Measurements from ENCODE around the gene MRPS7.
"Not testable (repeated sequence)": the region's sequence is repeated elsewhere in the genome, so short reads cannot be mapped to it uniquely, and the experiment has no call there.

Gene MRPS7

GRCh38 chr17:75271955-75272847 is 10.5 kb downstream of the MRPS7 start:
- H3K36me3 Mint-ChIP-seq (ENCODE audit: low read depth): peaks cover 71% of the 10 kb centered on the region
- H3K4me3 Mint-ChIP-seq: peak overlapping the region; percentile 83
- peaks cover 40% of the 10 kb centered on the region for H3K4me1 Mint-ChIP-seq (ENCODE audit: low read depth)
- no peaks in the 10 kb centered on the region for H3K9me3 Mint-ChIP-seq
- H3K27ac Mint-ChIP-seq: peak overlapping the region; percentile 94
- DNase-seq: peak; percentile 54
- no peaks in the 10 kb centered on the region for H3K27me3 Mint-ChIP-seq

- H3K9me3 Mint-ChIP-seq: no peaks in the 10 kb centered on the region
- no peak for DNase-seq
- no peaks in the 10 kb centered on the region for H3K27me3 Mint-ChIP-seq
- H3K4me3 Mint-ChIP-seq: peak overlapping the region; percentile 83
- peaks cover 70% of the 10 kb centered on the region for H3K36me3 Mint-ChIP-seq (ENCODE audit: low read depth)
- H3K27ac Mint-ChIP-seq: peak overlapping the region; percentile 94
- peaks cover 40% of the 10 kb centered on the region for H3K4me1 Mint-ChIP-seq (ENCODE audit: low read depth)
These were observed 11.1 kb downstream of the MRPS7 start for GRCh38 chr17:75272848-75273184.

GRCh38 chr17:75273977-75274708 is 12.5 kb downstream of the MRPS7 start:
- H3K27ac Mint-ChIP-seq: peak overlapping the region; percentile 94
- H3K4me3 Mint-ChIP-seq: no peak overlapping the region
- H3K27me3 Mint-ChIP-seq: no peaks in the 10 kb centered on the region
- H3K36me3 Mint-ChIP-seq (ENCODE audit: low read depth): peaks cover 75% of the 10 kb centered on the region
- H3K4me1 Mint-ChIP-seq (ENCODE audit: low read depth): peaks cover 32% of the 10 kb centered on the region
- H3K9me3 Mint-ChIP-seq: no peaks in the 10 kb centered on the region
- DNase-seq: no peak

GRCh38 chr17:75277664-75278071 is 16.0 kb downstream of the MRPS7 start:
- no peaks in the 10 kb centered on the region for H3K27me3 Mint-ChIP-seq
- DNase-seq: no peak
- H3K9me3 Mint-ChIP-seq: no peaks in the 10 kb centered on the region
- H3K4me3 Mint-ChIP-seq: no peak overlapping the region
- peaks cover 87% of the 10 kb centered on the region for H3K36me3 Mint-ChIP-seq (ENCODE audit: low read depth)
- no peak overlapping the region for H3K27ac Mint-ChIP-seq
- H3K4me1 Mint-ChIP-seq (ENCODE audit: low read depth): peaks cover 15% of the 10 kb centered on the region

- H3K4me3 Mint-ChIP-seq; DNase-seq; H3K4me1 Mint-ChIP-seq (ENCODE audit: low read depth); H3K27me3 Mint-ChIP-seq; H3K27ac Mint-ChIP-seq; H3K9me3 Mint-ChIP-seq: not testable (repeated sequence)
- H3K36me3 Mint-ChIP-seq (ENCODE audit: low read depth): peaks cover 82% of the 10 kb centered on the region
These were observed 18.5 kb downstream of the MRPS7 start for GRCh38 chr17:75280189-75280588.

GRCh38 chr17:75285123-75285522 is 23.4 kb downstream of the MRPS7 start:
- no peaks in the 10 kb centered on the region for H3K27me3 Mint-ChIP-seq
- no peaks in the 10 kb centered on the region for H3K9me3 Mint-ChIP-seq
- H3K27ac Mint-ChIP-seq: no peak overlapping the region
- no peak for DNase-seq
- no peak overlapping the region for H3K4me3 Mint-ChIP-seq
- peaks cover 26% of the 10 kb centered on the region for H3K4me1 Mint-ChIP-seq (ENCODE audit: low read depth)
- H3K36me3 Mint-ChIP-seq (ENCODE audit: low read depth): peaks cover 85% of the 10 kb centered on the region

- Mint-ChIP-seq H3K9me3 (no peaks in the 10 kb centered on the region), H3K4me1 (ENCODE audit: low read depth) (peaks cover 37% of the 10 kb centered on the region), H3K27ac (peak overlapping the region; percentile 66), H3K4me3 (peak overlapping the region; percentile 97), H3K27me3 (no peaks in the 10 kb centered on the region), H3K36me3 (ENCODE audit: low read depth) (peaks cover 66% of the 10 kb centered on the region)
- DNase-seq: no peak
These were observed 25.5 kb downstream of the MRPS7 start for GRCh38 chr17:75287221-75287620.

- H3K9me3 Mint-ChIP-seq: no peaks in the 10 kb centered on the region
- H3K36me3 Mint-ChIP-seq (ENCODE audit: low read depth): peaks cover 61% of the 10 kb centered on the region
- H3K4me3 Mint-ChIP-seq: peak overlapping the region; percentile 97
These were observed 26.7 kb downstream of the MRPS7 start for GRCh38 chr17:75288359-75288758.

GRCh38 chr17:75288770-75289114 is 27.1 kb downstream of the MRPS7 start:
- Mint-ChIP-seq H3K4me1 (ENCODE audit: low read depth) (peaks cover 37% of the 10 kb centered on the region), H3K27ac (peak overlapping the region; percentile 100), H3K4me3 (peak overlapping the region; percentile 97), H3K27me3 (no peaks in the 10 kb centered on the region), H3K9me3 (no peaks in the 10 kb centered on the region), H3K36me3 (ENCODE audit: low read depth) (peaks cover 57% of the 10 kb centered on the region)
- DNase-seq: peak; percentile 78

More at GRCh38 chr17:75288359-75288758, 26.7 kb downstream of the MRPS7 start:
- no peaks in the 10 kb centered on the region for H3K27me3 Mint-ChIP-seq
- peaks cover 37% of the 10 kb centered on the region for H3K4me1 Mint-ChIP-seq (ENCODE audit: low read depth)
- H3K27ac Mint-ChIP-seq: peak overlapping the region; percentile 100
- no peak for DNase-seq

- H3K36me3 Mint-ChIP-seq (ENCODE audit: low read depth): peaks cover 52% of the 10 kb centered on the region
- peaks cover 39% of the 10 kb centered on the region for H3K4me1 Mint-ChIP-seq (ENCODE audit: low read depth)
- H3K9me3 Mint-ChIP-seq: no peaks in the 10 kb centered on the region
- no peaks in the 10 kb centered on the region for H3K27me3 Mint-ChIP-seq
- DNase-seq: peak; percentile 94
- H3K27ac Mint-ChIP-seq: peak within 1 kb of the TSS; percentile 100
- H3K4me3 Mint-ChIP-seq: peak within 1 kb of the TSS; percentile 97
These were observed 27.6 kb downstream of the MRPS7 start, which contains the start of gene SLC25A19 for GRCh38 chr17:75289115-75289831. SLC25A19 (minus strand) TSS chr17:75289433; CDS start chr17:75286764, 2,669 bp downstream.

- no peaks in the 10 kb centered on the region for H3K27me3 Mint-ChIP-seq
- H3K36me3 Mint-ChIP-seq (ENCODE audit: low read depth): peaks cover 46% of the 10 kb centered on the region
- DNase-seq: no peak
- H3K4me3 Mint-ChIP-seq: peak overlapping the region; percentile 97
- peak overlapping the region; percentile 100 for H3K27ac Mint-ChIP-seq
- H3K4me1 Mint-ChIP-seq (ENCODE audit: low read depth): peaks cover 44% of the 10 kb centered on the region
- H3K9me3 Mint-ChIP-seq: no peaks in the 10 kb centered on the region
These were observed 28.2 kb downstream of the MRPS7 start for GRCh38 chr17:75289832-75290337.

GRCh38 chr17:75292810-75293448 is 31.2 kb downstream of the MRPS7 start:
- H3K36me3 Mint-ChIP-seq (ENCODE audit: low read depth): peaks cover 16% of the 10 kb centered on the region
- H3K4me1 Mint-ChIP-seq (ENCODE audit: low read depth): peaks cover 54% of the 10 kb centered on the region
- not testable (repeated sequence) for H3K27me3 Mint-ChIP-seq, H3K27ac Mint-ChIP-seq, H3K4me3 Mint-ChIP-seq, H3K9me3 Mint-ChIP-seq, DNase-seq

GRCh38 chr17:75295201-75296158 is 33.8 kb downstream of the MRPS7 start:
- H3K9me3 Mint-ChIP-seq: no peaks in the 10 kb centered on the region
- peak overlapping the region; percentile 99 for H3K27ac Mint-ChIP-seq
- H3K4me3 Mint-ChIP-seq: peak overlapping the region; percentile 38
- DNase-seq: no peak
- H3K4me1 Mint-ChIP-seq (ENCODE audit: low read depth): peaks cover 44% of the 10 kb centered on the region
- no peaks in the 10 kb centered on the region for H3K36me3 Mint-ChIP-seq (ENCODE audit: low read depth)
- H3K27me3 Mint-ChIP-seq: no peaks in the 10 kb centered on the region
